K562 (cell line): ENCODE measurements around the gene PLK5. TPM values are rescaled to one million over a fixed set of nuclear protein-coding genes. Genes with fewer than 3 reads are reported as not detected.

ENCODE experiments used
- CBX2 ChIP-seq: fragments of 200-600 bp; sonication (generic); IDR thresholded peaks from one replicate; pipeline ENCODE4 v1.6.1; 2012; ENCODE audit warnings: mild to moderate bottlenecking, low read length, inconsistent platforms; ENCODE audit not compliant: insufficient read depth, poor library complexity, severe bottlenecking
- HMBOX1 ChIP-seq: sonication (generic); IDR thresholded peaks from 2 replicates; pipeline ENCODE4 v1.6.1; 2016
- KHSRP ChIP-seq: fragments of 450-650 bp; IDR thresholded peaks from 2 replicates; pipeline ENCODE4 v1.6.1; 2017
- MTA1 ChIP-seq: fragments of 450-650 bp; IDR thresholded peaks from 2 replicates; pipeline ENCODE4 v1.6.1; 2017; ENCODE audit warnings: borderline replicate concordance
- MTA3 ChIP-seq: fragments of 450-650 bp; formaldehyde crosslinking; IDR thresholded peaks from 2 replicates; pipeline ENCODE4 v1.6.1; 2017; ENCODE audit warnings: mild to moderate bottlenecking, borderline replicate concordance
- POLR3A ChIP-seq: IDR thresholded peaks from 2 replicates; pipeline ENCODE4 v1.6.1; 2011; ENCODE audit warnings: borderline replicate concordance, mild to moderate bottlenecking, moderate library complexity; ENCODE audit not compliant: insufficient read length, insufficient read depth; ENCODE audit errors: extremely low read depth
- SOX6 ChIP-seq: fragments of 450-650 bp; IDR thresholded peaks from 2 replicates; pipeline ENCODE4 v1.6.1; 2014; ENCODE audit warnings: mild to moderate bottlenecking
- SRSF1 ChIP-seq: fragments of 200-400 bp; formaldehyde crosslinking; IDR thresholded peaks from 2 replicates; pipeline ENCODE4 v1.6.1; 2017; ENCODE audit warnings: mild to moderate bottlenecking, low read depth, low read length, moderate library complexity
- TOE1 ChIP-seq, 2 experiments: fragments of 450-650 bp in 1 of 2; sonication (generic) in 1 of 2; formaldehyde crosslinking in 1 of 2; IDR thresholded peaks; 2 replicates each; pipeline versions ENCODE4 v1.7.1 to v1.8.0; 2016 to 2022; ENCODE audit warnings: borderline replicate concordance in 2 of 2, mild to moderate bottlenecking in 2 of 2, antibody characterized with exemption in 1 of 2, inconsistent platforms in 1 of 2, low read depth in 1 of 2, missing genetic modification reagents in 1 of 2, moderate library complexity in 1 of 2
- ZFP91 ChIP-seq: sonication (generic); formaldehyde crosslinking; IDR thresholded peaks from 2 replicates; pipeline ENCODE4 v1.8.0; 2022; ENCODE audit warnings: mild to moderate bottlenecking, missing genetic modification reagents
- ZNF655 ChIP-seq: fragments of 250-450 bp; sonication (Bioruptor Pico); IDR thresholded peaks from 2 replicates; pipeline ENCODE4 v1.5.0; 2021
- polyA plus RNA-seq, 8 experiments: library from polyadenylated mRNA; depleted of rRNA in 4 of 8; stranded (reverse) in 5 of 8; unstranded in 3 of 8; fragments of >200 nt; fragmentation: Nextera tagmentation in 2 of 8; fragmentation: Illumina TruSeq in 1 of 8; extraction: Ambion mirVana in 2 of 8; extraction: Trizol in 1 of 8; gene quantifications; 2 replicates each; pipeline versions ENCODE4 v1.2.1 to v1.2.3, GENCODE V29; 2011 to 2014; ENCODE audit warnings: inconsistent platforms in 1 of 8, missing spikeins in 1 of 8
- total RNA-seq, 7 experiments: library from RNA; depleted of rRNA in 6 of 7; stranded (reverse); fragments of >200 nt in 6 of 7; fragmentation: Illumina TruSeq in 2 of 7; extraction: Trizol in 2 of 7; gene quantifications; 2 replicates each; pipeline versions ENCODE4 v1.2.1 to v1.2.3, GENCODE V29; 2011 to 2021; ENCODE audit warnings: low replicate concordance in 1 of 7
- TF ChIP-seq, protein P1 (sequence below): fragments of 250-450 bp; sonication (Bioruptor Pico); IDR thresholded peaks from 2 replicates; pipeline ENCODE4 v1.5.0; 2021; ENCODE audit warnings: mild to moderate bottlenecking, borderline replicate concordance
- TF ChIP-seq, protein P2 (sequence below), 2 experiments: IDR thresholded peaks; 2 replicates each; pipeline ENCODE4 v1.6.1; 2012; ENCODE audit warnings: improper control_type of control experiment in 2 of 2, low read depth in 2 of 2, low read length in 2 of 2, borderline replicate concordance in 1 of 2

The PLK5 gene
- total and polyA plus RNA-seq, 9 of the 15 experiments (the other 6 are each of a cell fraction or from before 2014, with no cell fraction given): 0.04 to 0.23 (median 0.11) TPM; not detected in 5

GRCh38 chr19:1507763-1508506 lies 15.9 kb upstream of the PLK5 start (continued):
- TF ChIP-seq KHSRP: no peak
- TF ChIP-seq SOX6: 0 out of 2 replicates have a peak, but pooled peaks have one; percentile 13
- TF ChIP-seq MTA3: peak; percentile 82; the same call in 1 of the 2 replicates
- TF ChIP-seq, protein P1, sequence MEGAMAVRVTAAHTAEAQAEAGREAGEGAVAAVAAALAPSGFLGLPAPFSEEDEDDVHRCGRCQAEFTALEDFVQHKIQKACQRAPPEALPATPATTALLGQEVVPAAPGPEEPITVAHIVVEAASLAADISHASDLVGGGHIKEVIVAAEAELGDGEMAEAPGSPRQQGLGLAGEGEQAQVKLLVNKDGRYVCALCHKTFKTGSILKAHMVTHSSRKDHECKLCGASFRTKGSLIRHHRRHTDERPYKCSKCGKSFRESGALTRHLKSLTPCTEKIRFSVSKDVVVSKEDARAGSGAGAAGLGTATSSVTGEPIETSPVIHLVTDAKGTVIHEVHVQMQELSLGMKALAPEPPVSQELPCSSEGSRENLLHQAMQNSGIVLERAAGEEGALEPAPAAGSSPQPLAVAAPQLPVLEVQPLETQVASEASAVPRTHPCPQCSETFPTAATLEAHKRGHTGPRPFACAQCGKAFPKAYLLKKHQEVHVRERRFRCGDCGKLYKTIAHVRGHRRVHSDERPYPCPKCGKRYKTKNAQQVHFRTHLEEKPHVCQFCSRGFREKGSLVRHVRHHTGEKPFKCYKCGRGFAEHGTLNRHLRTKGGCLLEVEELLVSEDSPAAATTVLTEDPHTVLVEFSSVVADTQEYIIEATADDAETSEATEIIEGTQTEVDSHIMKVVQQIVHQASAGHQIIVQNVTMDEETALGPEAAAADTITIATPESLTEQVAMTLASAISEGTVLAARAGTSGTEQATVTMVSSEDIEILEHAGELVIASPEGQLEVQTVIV (CRISPR knock-in tag): no peak
- TF ChIP-seq CBX2: no peak
- peak; percentile 100 for TF ChIP-seq ZFP91 (CRISPR knock-in tag)
- no peak for TF ChIP-seq HMBOX1
- no peak for TF ChIP-seq SRSF1
- TF ChIP-seq, protein P2, sequence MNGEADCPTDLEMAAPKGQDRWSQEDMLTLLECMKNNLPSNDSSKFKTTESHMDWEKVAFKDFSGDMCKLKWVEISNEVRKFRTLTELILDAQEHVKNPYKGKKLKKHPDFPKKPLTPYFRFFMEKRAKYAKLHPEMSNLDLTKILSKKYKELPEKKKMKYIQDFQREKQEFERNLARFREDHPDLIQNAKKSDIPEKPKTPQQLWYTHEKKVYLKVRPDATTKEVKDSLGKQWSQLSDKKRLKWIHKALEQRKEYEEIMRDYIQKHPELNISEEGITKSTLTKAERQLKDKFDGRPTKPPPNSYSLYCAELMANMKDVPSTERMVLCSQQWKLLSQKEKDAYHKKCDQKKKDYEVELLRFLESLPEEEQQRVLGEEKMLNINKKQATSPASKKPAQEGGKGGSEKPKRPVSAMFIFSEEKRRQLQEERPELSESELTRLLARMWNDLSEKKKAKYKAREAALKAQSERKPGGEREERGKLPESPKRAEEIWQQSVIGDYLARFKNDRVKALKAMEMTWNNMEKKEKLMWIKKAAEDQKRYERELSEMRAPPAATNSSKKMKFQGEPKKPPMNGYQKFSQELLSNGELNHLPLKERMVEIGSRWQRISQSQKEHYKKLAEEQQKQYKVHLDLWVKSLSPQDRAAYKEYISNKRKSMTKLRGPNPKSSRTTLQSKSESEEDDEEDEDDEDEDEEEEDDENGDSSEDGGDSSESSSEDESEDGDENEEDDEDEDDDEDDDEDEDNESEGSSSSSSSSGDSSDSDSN (IDR thresholded peaks at IDR 0.05; ENCODE audit: borderline replicate concordance in 1 of 2, low read depth in 2 of 2, low read length in 2 of 2): no peak
- TF ChIP-seq POLR3A: no peak
- TF ChIP-seq MTA1: peak; percentile 71; the same call in 1 of the 2 replicates
- TF ChIP-seq TOE1 (IDR thresholded peaks at IDR 0.05; ENCODE audit: borderline replicate concordance): peak; percentile 98
- no peak for TF ChIP-seq TOE1 (CRISPR knock-in tag; IDR thresholded peaks at IDR 0.05; ENCODE audit: borderline replicate concordance, low read depth)
- no peak for TF ChIP-seq ZNF655 (CRISPR knock-in tag)
